ENCODE results near the gene HCN1.

HCN1 gene

DNA sequence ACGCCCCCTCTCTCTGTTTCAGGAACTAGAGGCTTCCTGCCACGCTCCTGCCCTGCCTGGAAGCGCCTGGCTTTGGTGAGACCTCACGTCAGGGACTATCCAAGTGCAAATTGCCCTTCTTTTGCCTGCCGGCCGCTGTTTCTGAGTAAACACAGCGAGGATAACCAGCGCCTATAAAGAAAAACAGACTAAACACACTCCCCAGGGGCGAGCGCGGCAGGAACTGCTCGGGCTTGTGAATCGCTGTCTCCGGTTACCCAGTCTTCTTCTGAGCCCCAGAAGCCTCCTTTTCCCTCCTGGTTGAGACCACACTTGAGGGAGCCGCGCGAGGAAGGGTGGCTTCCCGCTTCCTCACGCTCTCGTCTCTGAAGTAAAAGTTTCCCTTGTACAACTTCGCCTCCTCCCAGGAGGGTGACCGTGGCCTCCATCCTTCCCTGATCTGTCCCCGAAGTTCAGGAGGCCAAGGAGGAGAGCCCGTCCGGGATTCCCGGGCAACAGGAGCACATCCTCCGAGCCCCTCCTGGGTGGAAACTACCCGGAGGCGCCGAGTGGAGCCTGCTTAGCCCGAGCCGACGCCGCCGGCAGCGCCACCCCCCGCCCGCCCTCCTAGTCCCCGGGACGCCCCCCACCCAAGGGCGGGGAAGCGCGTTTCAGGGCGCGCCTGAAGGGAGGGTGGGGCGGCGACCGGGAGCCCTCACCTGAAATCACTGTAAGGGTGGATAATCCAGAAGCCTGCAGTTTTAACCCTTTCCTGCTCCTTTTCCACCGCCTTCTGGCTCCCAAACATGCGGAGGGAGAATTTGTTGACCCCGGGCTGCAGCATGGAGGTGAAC is 993 bp downstream of the HCN1 start:
- DNase-seq (ENCODE audit: low read depth), result no peak
- no peak overlapping the region for H3K4me3 ChIP-seq (ENCODE audit: low read depth, low read length)
- TF ChIP-seq, protein P1, sequence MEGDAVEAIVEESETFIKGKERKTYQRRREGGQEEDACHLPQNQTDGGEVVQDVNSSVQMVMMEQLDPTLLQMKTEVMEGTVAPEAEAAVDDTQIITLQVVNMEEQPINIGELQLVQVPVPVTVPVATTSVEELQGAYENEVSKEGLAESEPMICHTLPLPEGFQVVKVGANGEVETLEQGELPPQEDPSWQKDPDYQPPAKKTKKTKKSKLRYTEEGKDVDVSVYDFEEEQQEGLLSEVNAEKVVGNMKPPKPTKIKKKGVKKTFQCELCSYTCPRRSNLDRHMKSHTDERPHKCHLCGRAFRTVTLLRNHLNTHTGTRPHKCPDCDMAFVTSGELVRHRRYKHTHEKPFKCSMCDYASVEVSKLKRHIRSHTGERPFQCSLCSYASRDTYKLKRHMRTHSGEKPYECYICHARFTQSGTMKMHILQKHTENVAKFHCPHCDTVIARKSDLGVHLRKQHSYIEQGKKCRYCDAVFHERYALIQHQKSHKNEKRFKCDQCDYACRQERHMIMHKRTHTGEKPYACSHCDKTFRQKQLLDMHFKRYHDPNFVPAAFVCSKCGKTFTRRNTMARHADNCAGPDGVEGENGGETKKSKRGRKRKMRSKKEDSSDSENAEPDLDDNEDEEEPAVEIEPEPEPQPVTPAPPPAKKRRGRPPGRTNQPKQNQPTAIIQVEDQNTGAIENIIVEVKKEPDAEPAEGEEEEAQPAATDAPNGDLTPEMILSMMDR (IDR thresholded peaks at IDR 0.05; ENCODE audit: insufficient read depth, low read depth, low read length, missing control alignments), result no peak

DNA sequence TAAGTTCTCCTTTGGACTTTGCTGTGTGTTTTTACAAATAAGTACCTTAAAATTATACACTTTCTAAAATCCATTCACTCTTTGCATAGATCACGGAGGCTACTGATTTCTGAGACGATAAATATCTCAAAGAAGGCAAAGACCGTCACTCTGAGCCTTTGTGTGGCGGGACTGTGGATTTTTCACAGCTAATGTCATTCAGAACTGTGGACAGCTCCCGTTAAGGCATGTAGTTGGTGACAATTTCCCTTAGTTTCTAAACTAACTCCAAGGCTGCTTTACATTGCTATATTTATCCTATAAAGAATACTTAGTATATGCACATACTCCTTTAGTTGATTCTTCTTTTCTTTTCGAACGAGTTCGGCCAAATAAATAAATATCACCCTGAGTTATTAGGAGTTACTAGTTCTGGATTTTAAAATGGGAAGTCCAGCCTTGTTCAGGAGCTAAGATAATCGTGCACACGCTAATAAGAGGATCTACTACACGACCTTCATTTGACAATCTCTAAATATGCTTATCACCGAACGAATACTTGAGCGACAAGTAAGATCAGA is 1.8 kb downstream of the HCN1 start:
- DNase-seq (ENCODE audit: low read depth), result no peak
- no peak overlapping the region for H3K4me3 ChIP-seq (ENCODE audit: low read depth, low read length)
- TF ChIP-seq, protein P1 (IDR thresholded peaks at IDR 0.05; ENCODE audit: insufficient read depth, low read depth, low read length, missing control alignments), result no peak

- TF ChIP-seq, protein P1 (IDR thresholded peaks at IDR 0.05; ENCODE audit: insufficient read depth, low read depth, low read length, missing control alignments), result no peak
- H3K4me3 ChIP-seq (ENCODE audit: low read depth, low read length), result no peak overlapping the region
- DNase-seq (ENCODE audit: low read depth), result no peak
Measured at GRCh38 chr5:45692481-45692880, 3.7 kb downstream of the HCN1 start.

DNA sequence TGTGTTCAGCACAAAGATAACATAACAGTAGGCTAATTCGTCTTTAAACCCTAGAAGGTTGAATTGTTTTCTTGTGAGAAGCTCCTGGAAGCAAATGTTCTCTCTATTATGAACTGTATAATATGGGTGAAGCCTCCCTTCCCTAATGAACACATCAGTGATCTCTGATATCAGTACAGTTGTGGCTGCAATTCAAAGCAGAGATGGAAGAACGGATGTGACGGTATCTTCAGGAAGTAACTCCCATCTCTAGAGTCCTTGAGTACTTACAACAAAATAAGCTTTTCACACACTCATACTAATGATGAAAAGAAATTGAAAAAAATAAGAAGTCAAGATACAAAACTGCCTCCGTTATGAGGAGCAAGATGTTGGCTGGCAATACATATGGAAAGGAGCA is 4.5 kb downstream of the HCN1 start:
- H3K4me3 ChIP-seq (ENCODE audit: low read depth, low read length), result no peak overlapping the region
- TF ChIP-seq, protein P1 (IDR thresholded peaks at IDR 0.05; ENCODE audit: insufficient read depth, low read depth, low read length, missing control alignments), result no peak
- no peak for DNase-seq (ENCODE audit: low read depth)

- no peak overlapping the region for H3K4me3 ChIP-seq (ENCODE audit: low read depth, low read length)
- DNase-seq (ENCODE audit: low read depth), result no peak
- TF ChIP-seq, protein P1 (IDR thresholded peaks at IDR 0.05; ENCODE audit: insufficient read depth, low read depth, low read length, missing control alignments), result no peak
Measured at GRCh38 chr5:45687701-45688100, 8.5 kb downstream of the HCN1 start.

- DNase-seq (ENCODE audit: low read depth), result no peak
- H3K4me3 ChIP-seq (ENCODE audit: low read depth, low read length), result no peak overlapping the region
- TF ChIP-seq, protein P1 (IDR thresholded peaks at IDR 0.05; ENCODE audit: insufficient read depth, low read depth, low read length, missing control alignments), result no peak
Measured at GRCh38 chr5:45686620-45687019, 9.6 kb downstream of the HCN1 start.

Measured in GM12865 (cell line).